IMR-90 (cell line): ENCODE results near the gene GYG2. TPM values are rescaled to one million over a fixed set of nuclear protein-coding genes. Genes with fewer than 3 reads are reported as not detected.

Experiments used
- ATAC-seq: fragments of 200-7000 bp; cut with Tn5 transposase; 2 replicates; pipeline ENCODE4 v1.9.1; 2020; ENCODE audit warnings: low read depth, mild to moderate bottlenecking, moderate library complexity
- BruUV-seq: library from RNA; stranded (reverse); fragments of 400-500 nt; replicated peaks from 2 replicates; lab custom pipeline; 2021; lab: Mats Ljungman, UMichigan
- CTCF ChIA-PET: fragments of 300-600 bp; formaldehyde crosslinking; extraction: SDS; loops from one replicate; lab custom pipeline; 2021; ENCODE audit warnings: antibody characterized with exemption; lab: Yijun Ruan, JAX
- POLR2A ChIA-PET: fragments of 300-600 bp; sonication (Branson Sonifier 250); formaldehyde crosslinking; loops from one replicate; lab custom pipeline; 2022; ENCODE audit warnings: antibody characterized with exemption; ENCODE audit not compliant: unreplicated experiment; lab: Charles Lee
- DNase-seq: peaks from one replicate; pipeline ENCODE4 v3.0.0; 2013
- H2AFZ ChIP-seq: replicated peaks from 2 replicates; pipeline ENCODE3; 2013; ENCODE audit warnings: low read length, mild to moderate bottlenecking; ENCODE audit not compliant: poor library complexity
- H2AK5ac ChIP-seq: 2 replicates; pipeline ENCODE4 v1.6.1; 2013; ENCODE audit warnings: low read depth, low read length, inconsistent platforms
- H2AK9ac ChIP-seq: replicated peaks from 2 replicates; pipeline ENCODE3; 2013; ENCODE audit warnings: mild to moderate bottlenecking, low read depth, low read length, moderate library complexity; ENCODE audit not compliant: poor library complexity
- H2BK120ac ChIP-seq: 2 replicates; pipeline ENCODE4 v1.6.1; 2013; ENCODE audit warnings: low read depth, low read length, inconsistent platforms
- H2BK15ac ChIP-seq: 3 replicates; pipeline ENCODE4 v1.6.1; 2013; ENCODE audit warnings: low read depth, low read length, inconsistent platforms
- H2BK20ac ChIP-seq: 2 replicates; pipeline ENCODE4 v1.6.1; 2013; ENCODE audit warnings: low read depth, mild to moderate bottlenecking, inconsistent platforms, low read length, moderate library complexity
- H2BK5ac ChIP-seq: 2 replicates; pipeline ENCODE4 v1.6.1; 2013; ENCODE audit warnings: mild to moderate bottlenecking, low read depth, low read length, inconsistent platforms; ENCODE audit not compliant: poor library complexity, severe bottlenecking
- H3K14ac ChIP-seq: replicated peaks from 2 replicates; pipeline ENCODE4 v1.6.1; 2013; ENCODE audit warnings: low read depth, low read length, inconsistent platforms
- H3K18ac ChIP-seq: 2 replicates; pipeline ENCODE4 v1.6.1; 2013; ENCODE audit warnings: low read depth, low read length, control low read depth
- H3K23ac ChIP-seq: 2 replicates; pipeline ENCODE4 v1.6.1; 2013; ENCODE audit warnings: low read depth, low read length, inconsistent platforms
- H3K27ac ChIP-seq: 2 replicates; pipeline ENCODE4 v1.5.1; 2013; ENCODE audit warnings: mild to moderate bottlenecking, control low read depth, low read length; ENCODE audit not compliant: insufficient read depth
- H3K27me3 ChIP-seq: 2 replicates; pipeline ENCODE4 v1.6.1; 2013; ENCODE audit warnings: low read length; ENCODE audit not compliant: control insufficient read depth, insufficient read depth
- H3K36me3 ChIP-seq: 2 replicates; pipeline ENCODE4 v1.6.1; 2013; ENCODE audit warnings: low read length, mixed read lengths; ENCODE audit not compliant: control insufficient read depth, insufficient read depth
- H3K4ac ChIP-seq: 2 replicates; pipeline ENCODE4 v1.6.1; 2013; ENCODE audit warnings: low read depth, low read length, inconsistent platforms
- H3K4me1 ChIP-seq: 2 replicates; pipeline ENCODE4 v1.6.1; 2013; ENCODE audit warnings: low read length, mixed read lengths; ENCODE audit not compliant: control insufficient read depth, insufficient read depth
- H3K4me2 ChIP-seq: 2 replicates; pipeline ENCODE4 v1.6.1; 2013; ENCODE audit warnings: low read depth, mild to moderate bottlenecking, control low read depth, low read length, moderate library complexity
- H3K4me3 ChIP-seq: 2 replicates; pipeline ENCODE4 v1.5.1; 2013; ENCODE audit warnings: low read depth, mild to moderate bottlenecking, control low read depth, low read length, moderate library complexity; ENCODE audit not compliant: insufficient read depth
- H3K56ac ChIP-seq: 2 replicates; pipeline ENCODE4 v1.6.1; 2013; ENCODE audit warnings: low read length, inconsistent platforms; ENCODE audit not compliant: insufficient read depth; ENCODE audit errors: extremely low read depth
- H3K79me1 ChIP-seq, 2 experiments: 2 replicates each; pipeline ENCODE4 v1.6.1; 2013; ENCODE audit warnings: low read length in 2 of 2, inconsistent platforms in 1 of 2, low read depth in 1 of 2
- H3K9ac ChIP-seq: 2 replicates; pipeline ENCODE4 v1.6.1; 2013; ENCODE audit warnings: low read depth, low read length, control low read depth
- H3K9me1 ChIP-seq: 2 replicates; pipeline ENCODE4 v1.6.1; 2013; ENCODE audit warnings: low read length, inconsistent platforms; ENCODE audit not compliant: insufficient read depth
- H3K9me3 ChIP-seq: 2 replicates; pipeline ENCODE4 v1.6.1; 2013; ENCODE audit warnings: low read length; ENCODE audit not compliant: control insufficient read depth, insufficient read depth
- H4K20me1 ChIP-seq: 2 replicates; pipeline ENCODE4 v1.6.1; 2013; ENCODE audit warnings: low read length, inconsistent platforms; ENCODE audit not compliant: insufficient read depth
- H4K5ac ChIP-seq: 2 replicates; pipeline ENCODE4 v1.6.1; 2013; ENCODE audit warnings: mild to moderate bottlenecking, low read depth, low read length, control low read depth
- H4K8ac ChIP-seq, 2 experiments: 2 replicates each; pipeline ENCODE4 v1.6.1; 2013; ENCODE audit warnings: low read depth in 2 of 2, low read length in 2 of 2, control low read depth in 1 of 2, inconsistent platforms in 1 of 2
- H4K91ac ChIP-seq: 2 replicates; pipeline ENCODE4 v1.6.1; 2013; ENCODE audit warnings: low read depth, low read length, inconsistent platforms; ENCODE audit not compliant: insufficient read depth
- BHLHE40 ChIP-seq: fragments of 150-350 bp; IDR thresholded peaks from 2 replicates; pipeline ENCODE4 v1.6.1; 2016; ENCODE audit warnings: mild to moderate bottlenecking, low read depth, low read length
- CEBPB ChIP-seq: IDR thresholded peaks from 2 replicates; pipeline ENCODE4 v1.6.1; 2012; ENCODE audit warnings: low read depth, low read length, improper control_type of control experiment
- CHD1 ChIP-seq: IDR thresholded peaks from 2 replicates; pipeline ENCODE4 v1.6.1; 2012; ENCODE audit warnings: low read depth, low read length, improper control_type of control experiment
- CTCF ChIP-seq: conservative IDR thresholded peaks from 2 replicates; pipeline ENCODE4 v1.5.1; 2012; ENCODE audit warnings: mild to moderate bottlenecking, low read depth, low read length, improper control_type of control experiment
- ELK1 ChIP-seq: fragments of 150-350 bp; IDR thresholded peaks from 2 replicates; pipeline ENCODE4 v1.6.1; 2016; ENCODE audit warnings: low read depth, mild to moderate bottlenecking, low read length, moderate library complexity, borderline replicate concordance
- FOS ChIP-seq: fragments of 150-350 bp; IDR thresholded peaks from 2 replicates; pipeline ENCODE4 v1.6.1; 2016; ENCODE audit warnings: low read depth, low read length
- MAFK ChIP-seq: IDR thresholded peaks from 2 replicates; pipeline ENCODE4 v1.6.1; 2012; ENCODE audit warnings: low read depth, low read length, improper control_type of control experiment
- MAZ ChIP-seq: IDR thresholded peaks from 2 replicates; pipeline ENCODE4 v1.6.1; 2012; ENCODE audit warnings: low read depth, mild to moderate bottlenecking, low read length, improper control_type of control experiment, moderate library complexity, borderline replicate concordance
- MXI1 ChIP-seq: IDR thresholded peaks from 2 replicates; pipeline ENCODE4 v1.6.1; 2012; ENCODE audit warnings: low read depth, mild to moderate bottlenecking, low read length, moderate library complexity, borderline replicate concordance
- NFE2L2 ChIP-seq: fragments of 150-350 bp; IDR thresholded peaks from 2 replicates; pipeline ENCODE4 v1.6.1; 2016; ENCODE audit warnings: low read depth, mild to moderate bottlenecking, low read length
- POLR2A ChIP-seq: IDR thresholded peaks from 2 replicates; pipeline ENCODE4 v1.6.1; 2012; ENCODE audit warnings: mild to moderate bottlenecking, low read depth, low read length
- RAD21 ChIP-seq: IDR thresholded peaks from 2 replicates; pipeline ENCODE4 v1.6.1; 2012; ENCODE audit warnings: low read length, improper control_type of control experiment
- RCOR1 ChIP-seq: IDR thresholded peaks from 2 replicates; pipeline ENCODE4 v1.6.1; 2012; ENCODE audit warnings: mild to moderate bottlenecking, low read length, improper control_type of control experiment; ENCODE audit not compliant: insufficient replicate concordance
- RFX5 ChIP-seq: IDR thresholded peaks from 2 replicates; pipeline ENCODE4 v1.8.0; 2012; ENCODE audit warnings: low read depth, mild to moderate bottlenecking, low read length, moderate library complexity
- SMC3 ChIP-seq: fragments of 150-350 bp; IDR thresholded peaks from 2 replicates; pipeline ENCODE4 v1.6.1; 2016; ENCODE audit warnings: low read depth, mild to moderate bottlenecking, antibody characterized with exemption, low read length, moderate library complexity
- USF2 ChIP-seq: fragments of 150-350 bp; IDR thresholded peaks from 2 replicates; pipeline ENCODE4 v1.6.1; 2017; ENCODE audit warnings: mild to moderate bottlenecking, antibody characterized with exemption, low read length, low read depth
- WGBS, 2 experiments: methylation state at CpG; one replicate each; pipeline versions ENCODE4 v1.1.5 to v1.1.7; 2013; ENCODE audit warnings: missing lambda C conversion rate in 2 of 2; ENCODE audit not compliant: insufficient read length in 1 of 2; ENCODE audit errors: extremely low coverage in 2 of 2; 5-methylcytosine and 5-hydroxymethylcytosine counted together
- dilution Hi-C: fragments of 300-500 bp; cut with HindIII; formaldehyde crosslinking; loops from one replicate; pipeline ENCODE4 v1.14.3; 2018; ENCODE audit warnings: low sequenced_read_pairs; ENCODE audit not compliant: unreplicated experiment
- in situ Hi-C: fragments of 300-500 bp; cut with MboI; formaldehyde crosslinking; loops from 3 replicates; pipeline ENCODE4 v1.14.3; 2019; ENCODE audit warnings: low sequenced_read_pairs, inconsistent platforms, mixed read lengths
- intact Hi-C: fragments of 100-400 bp; cut with micrococcal nuclease; formaldehyde crosslinking; loops from 2 replicates; pipeline ENCODE4 v1.10.0; 2022
- polyA plus RNA-seq, 3 experiments: library from polyadenylated mRNA; depleted of rRNA; stranded (reverse); fragments of >200 nt; gene quantifications; 2 replicates each; pipeline ENCODE4 v1.2.3, GENCODE V29; 2012; ENCODE audit warnings: low replicate concordance in 1 of 3
- total RNA-seq: library from RNA; depleted of rRNA; stranded (reverse); fragments of >200 nt; gene quantifications from 2 replicates; pipeline ENCODE4 v1.2.3, GENCODE V29; 2012

The GYG2 gene
- total and polyA plus RNA-seq, 2 of the 4 experiments (the other 2 are of a cell fraction) = 9.6 to 13.1 TPM

DNA sequence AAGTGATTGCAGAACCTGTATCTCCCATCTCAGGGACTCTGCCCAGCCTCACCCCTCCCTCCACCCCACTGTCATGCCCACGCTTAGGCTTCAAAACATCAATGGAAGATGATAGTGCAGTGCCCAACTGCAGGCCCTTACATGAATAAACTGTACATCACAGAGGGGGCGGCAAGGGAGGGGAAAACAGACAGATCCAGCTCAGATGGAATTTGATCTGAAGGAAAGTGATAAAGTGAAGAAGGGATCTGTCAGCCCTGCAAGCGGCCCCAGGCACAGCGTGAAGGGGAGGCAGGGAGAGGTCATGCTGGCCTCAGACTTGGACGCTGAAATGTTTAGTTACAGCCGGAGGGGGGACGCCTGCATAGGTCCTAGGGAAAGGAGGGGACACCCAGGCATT lies 38.5 kb downstream of the GYG2 start:
- ChIA-PET POLR2A (no interaction called here), CTCF (interaction anchor here (0.8 kb wide), 1 partner anchor 9 kb away, joined by 3 read pairs; no protein-coding TSS in a partner anchor)
- BruUV-seq = no TSS peak
- Histone ChIP-seq H3K14ac (no peak overlapping the region), H3K36me3 (peaks cover 14% of the 10 kb centered on the region), H3K27me3 (no peaks in the 10 kb centered on the region), H2AFZ (no peak overlapping the region), H3K9me3 (no peaks in the 10 kb centered on the region; the same call in 1 of the 2 replicates), H2BK5ac (no peak overlapping the region), H4K8ac (no peak overlapping the region), H2BK20ac (no peak overlapping the region), H3K23ac (no peak overlapping the region), H4K20me1 (no peaks in the 10 kb centered on the region), H2BK15ac (no peak overlapping the region), H3K4me3 (no peak overlapping the region), H3K79me1 (no peaks in the 10 kb centered on the region), H2BK120ac (no peak overlapping the region), H3K27ac (no peak overlapping the region), H3K9me1 (no peaks in the 10 kb centered on the region), H3K56ac (no peak overlapping the region), H3K4me2 (no peak overlapping the region), H3K9ac (no peak overlapping the region), H2AK9ac (no peak overlapping the region), H4K91ac (no peak overlapping the region), H2AK5ac (no peak overlapping the region), H3K4me1 (no peaks in the 10 kb centered on the region), H4K5ac (no peak overlapping the region), H3K18ac (no peak overlapping the region), H3K4ac (no peak overlapping the region)
- dilution Hi-C loops = no loop called here
- intact Hi-C loops = no loop called here
- ATAC-seq = no peak
- DNase-seq = no peak
- 56% methylated on average over 5 of the region's 7 CpGs; no CpG with 5 or more reads in 1 of the 2 experiments for WGBS, 2 experiments
- no peak for TF ChIP-seq CTCF
- no peak for TF ChIP-seq SMC3
- TF ChIP-seq RFX5 = no peak
- TF ChIP-seq MAFK = no peak
- TF ChIP-seq MXI1 = no peak
- TF ChIP-seq MAZ = no peak
- no peak for TF ChIP-seq CEBPB
- no peak for TF ChIP-seq ELK1
- TF ChIP-seq BHLHE40 = no peak
- TF ChIP-seq RAD21 = no peak
- TF ChIP-seq CHD1 = no peak
- TF ChIP-seq RCOR1 = no peak
- no peak for TF ChIP-seq FOS
- no peak for TF ChIP-seq POLR2A
- no peak for TF ChIP-seq NFE2L2
- no peak for TF ChIP-seq USF2
- in situ Hi-C loops = no loop called here
